Right atrium auricular region (tissue), 2 donors: ENCODE data around the gene ZEB1. TPM values are rescaled to one million over a fixed set of nuclear protein-coding genes. Genes with fewer than 3 reads are reported as not detected.

ENCODE experiments used
- DNase-seq: peaks from one replicate; pipeline ENCODE4 v3.0.0-alpha.2; 2019; ENCODE audit warnings: low spot score
- H3K27ac ChIP-seq, 2 donors: fragments of 200-600 bp; sonication (generic); 1 replicate in 1 of 2; 2 replicates in 1 of 2; pipeline ENCODE4 v1.5.1; 2016 to 2019
- H3K27me3 ChIP-seq, 2 donors: fragments of 200-600 bp; sonication (generic); one replicate each; pipeline versions ENCODE4 v1.5.1 to v1.6.0; 2017 to 2019
- H3K36me3 ChIP-seq: fragments of 200-600 bp; sonication (generic); one replicate; pipeline ENCODE4 v1.5.1; 2016
- H3K4me1 ChIP-seq, 2 donors: fragments of 200-600 bp; sonication (generic); one replicate each; pipeline versions ENCODE4 v1.5.1 to v1.6.0; 2017 to 2019
- H3K4me3 ChIP-seq, 2 donors: fragments of 200-600 bp; sonication (generic); 1 replicate in 1 of 2; 2 replicates in 1 of 2; pipeline ENCODE4 v1.5.1; 2017 to 2019; ENCODE audit warnings: mild to moderate bottlenecking in 1 of 2, moderate library complexity in 1 of 2
- H3K9me3 ChIP-seq, 2 donors: fragments of 200-600 bp; sonication (generic); one replicate each; pipeline ENCODE4 v1.5.1; 2019
- total RNA-seq, 2 donors: library from RNA; depleted of rRNA; stranded (reverse); fragments of >200 nt; gene quantifications; one replicate each; pipeline ENCODE4 v1.1.0, GENCODE V29; 2016
- TF ChIP-seq, protein P1 (sequence below), 2 donors: fragments of 200-600 bp; sonication (generic); IDR thresholded peaks; one replicate each; pipeline ENCODE4 v1.5.1; 2019; ENCODE audit warnings: antibody characterized with exemption in 2 of 2

ZEB1 gene
- total RNA-seq, 2 donors from 2014 or later = 52.9 to 60.8 TPM

DNA sequence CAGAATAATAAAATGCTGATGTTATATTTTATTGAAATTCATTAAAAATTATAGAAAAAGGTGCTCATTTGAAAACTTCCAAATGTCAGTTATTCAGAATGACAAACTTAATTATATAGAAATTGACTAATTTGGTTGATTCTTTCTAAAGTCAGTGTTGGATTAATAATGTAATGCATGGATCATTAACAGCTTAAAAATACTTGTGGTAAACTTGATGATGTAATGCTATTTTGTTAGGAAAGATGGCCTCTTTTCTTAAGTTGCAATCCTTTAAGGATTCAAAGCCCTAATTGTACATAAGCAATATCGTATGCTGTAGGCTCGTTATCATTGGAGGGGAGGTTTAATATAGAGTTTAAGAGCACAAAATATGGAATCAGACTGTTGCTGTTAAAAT is 141.2 kb downstream of the ZEB1 start:
- TF ChIP-seq, protein P1, sequence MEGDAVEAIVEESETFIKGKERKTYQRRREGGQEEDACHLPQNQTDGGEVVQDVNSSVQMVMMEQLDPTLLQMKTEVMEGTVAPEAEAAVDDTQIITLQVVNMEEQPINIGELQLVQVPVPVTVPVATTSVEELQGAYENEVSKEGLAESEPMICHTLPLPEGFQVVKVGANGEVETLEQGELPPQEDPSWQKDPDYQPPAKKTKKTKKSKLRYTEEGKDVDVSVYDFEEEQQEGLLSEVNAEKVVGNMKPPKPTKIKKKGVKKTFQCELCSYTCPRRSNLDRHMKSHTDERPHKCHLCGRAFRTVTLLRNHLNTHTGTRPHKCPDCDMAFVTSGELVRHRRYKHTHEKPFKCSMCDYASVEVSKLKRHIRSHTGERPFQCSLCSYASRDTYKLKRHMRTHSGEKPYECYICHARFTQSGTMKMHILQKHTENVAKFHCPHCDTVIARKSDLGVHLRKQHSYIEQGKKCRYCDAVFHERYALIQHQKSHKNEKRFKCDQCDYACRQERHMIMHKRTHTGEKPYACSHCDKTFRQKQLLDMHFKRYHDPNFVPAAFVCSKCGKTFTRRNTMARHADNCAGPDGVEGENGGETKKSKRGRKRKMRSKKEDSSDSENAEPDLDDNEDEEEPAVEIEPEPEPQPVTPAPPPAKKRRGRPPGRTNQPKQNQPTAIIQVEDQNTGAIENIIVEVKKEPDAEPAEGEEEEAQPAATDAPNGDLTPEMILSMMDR (IDR thresholded peaks at IDR 0.05) = no peak
- Histone ChIP-seq H3K4me3 (no peak overlapping the region), H3K27me3 (no peaks in the 10 kb centered on the region), H3K9me3 (peaks cover 7 to 29% of the 10 kb centered on the region in 2 donors), H3K36me3 (peaks cover 34% of the 10 kb centered on the region), H3K4me1 (peaks cover 0 to 9% of the 10 kb centered on the region in 2 donors), H3K27ac (no peak overlapping the region)
- DNase-seq = no peak

DNA sequence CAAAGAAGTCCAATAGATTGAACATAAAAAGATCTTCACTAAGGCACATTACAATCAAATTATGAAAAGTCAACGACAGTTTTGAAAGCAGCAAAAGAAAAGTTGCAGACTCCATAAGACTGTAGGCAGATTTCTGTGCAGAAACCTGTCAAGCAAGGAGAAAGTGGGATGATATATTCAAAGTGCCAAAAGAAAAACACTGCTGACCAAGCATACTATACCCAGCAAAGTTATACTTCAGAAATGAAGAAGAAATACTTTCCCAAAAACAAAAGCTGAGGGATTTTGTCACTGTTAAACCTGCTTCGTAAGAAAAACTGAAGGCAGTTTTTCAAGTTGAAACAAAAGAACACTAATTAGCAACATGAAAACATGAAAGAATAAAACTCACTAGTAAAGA is 145.5 kb downstream of the ZEB1 start:
- Histone ChIP-seq H3K4me1 (no peaks in the 10 kb centered on the region), H3K4me3 (no peak overlapping the region), H3K36me3 (peaks cover 60% of the 10 kb centered on the region), H3K9me3 (peaks cover 7 to 41% of the 10 kb centered on the region in 2 donors), H3K27ac (no peak overlapping the region), H3K27me3 (no peaks in the 10 kb centered on the region)
- no peak for DNase-seq
- TF ChIP-seq, protein P1 (IDR thresholded peaks at IDR 0.05) = no peak

DNA sequence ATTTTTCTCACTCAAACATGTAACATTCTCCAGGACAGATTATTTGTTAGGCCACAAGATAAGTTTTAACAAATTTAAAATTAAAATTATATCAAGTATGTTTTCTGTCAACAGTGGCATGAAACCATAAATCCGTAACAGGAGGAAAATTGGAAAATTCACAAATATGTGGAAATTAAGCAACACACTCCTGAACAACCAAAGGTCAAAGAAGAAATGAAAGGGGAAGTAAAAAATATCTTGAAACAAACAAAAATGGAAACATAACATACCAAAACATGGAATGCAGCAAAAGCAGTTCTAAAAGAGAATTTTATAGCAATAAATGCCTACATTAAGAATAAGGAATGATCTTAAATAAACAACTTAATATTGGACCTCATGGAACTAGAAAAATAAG is 147.3 kb downstream of the ZEB1 start:
- no peak for DNase-seq
- Histone ChIP-seq H3K4me3 (no peak overlapping the region), H3K27ac (no peak overlapping the region), H3K36me3 (peaks cover 60% of the 10 kb centered on the region), H3K9me3 (peaks cover 7 to 41% of the 10 kb centered on the region in 2 donors), H3K27me3 (no peaks in the 10 kb centered on the region), H3K4me1 (no peaks in the 10 kb centered on the region)
- TF ChIP-seq, protein P1 (IDR thresholded peaks at IDR 0.05) = no peak

DNA sequence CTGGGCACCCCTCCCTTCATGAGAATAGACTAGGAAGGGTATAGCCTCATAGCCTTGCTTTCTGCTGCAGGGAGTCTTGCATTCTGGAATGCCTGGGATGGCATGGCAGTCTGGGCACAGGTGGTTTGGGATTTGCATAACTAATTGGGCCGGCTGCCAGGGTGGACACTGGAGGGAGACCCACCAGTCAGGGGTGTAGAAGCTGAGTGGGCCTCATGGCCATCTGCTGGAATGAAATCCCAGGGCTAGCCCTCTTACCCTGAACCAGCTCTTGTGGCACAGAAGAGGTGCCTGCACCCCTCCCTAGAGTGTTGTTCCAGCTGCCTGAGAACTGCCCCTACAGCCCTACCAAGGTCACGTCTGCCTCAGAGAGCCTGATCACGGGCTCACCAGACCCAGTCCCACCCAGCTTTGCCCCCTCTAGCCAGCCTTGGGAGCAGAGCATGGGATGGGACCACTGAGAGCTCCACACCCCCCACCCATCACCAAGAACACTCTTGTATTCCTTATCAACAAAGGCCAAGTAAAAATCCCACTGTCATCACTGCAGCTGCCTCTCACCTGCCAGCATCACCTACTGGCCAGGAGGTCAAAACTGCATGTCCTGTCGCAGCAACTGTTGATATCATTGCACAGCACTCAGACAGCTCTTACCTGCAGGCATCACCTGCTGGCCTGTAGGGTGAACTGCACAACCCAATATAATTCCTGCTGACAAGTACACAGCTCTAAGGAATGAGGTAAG is 148.9 kb downstream of the ZEB1 start:
- TF ChIP-seq, protein P1 (IDR thresholded peaks at IDR 0.05) = peak; percentile 16 to 62
- Histone ChIP-seq H3K9me3 (peaks cover 7 to 35% of the 10 kb centered on the region in 2 donors), H3K4me3 (no peak overlapping the region), H3K4me1 (no peaks in the 10 kb centered on the region), H3K27ac (no peak overlapping the region), H3K36me3 (peaks cover 46% of the 10 kb centered on the region), H3K27me3 (no peaks in the 10 kb centered on the region)
- no peak for DNase-seq

DNA sequence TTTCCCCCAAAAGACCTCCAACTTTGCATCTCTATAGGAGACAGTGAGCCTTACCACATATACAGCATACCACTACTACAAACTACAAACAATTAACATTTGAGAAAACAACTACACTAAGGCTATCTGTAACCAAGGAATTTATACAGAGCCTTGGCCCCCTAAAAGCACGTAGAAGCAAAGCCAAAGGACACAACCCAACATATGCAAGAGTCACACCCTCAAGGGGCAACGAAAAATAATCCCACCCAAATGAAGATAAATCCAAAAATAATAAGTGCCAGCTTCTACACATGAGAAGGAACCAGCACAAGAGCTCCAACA is 149.5 kb downstream of the ZEB1 start:
- Histone ChIP-seq H3K36me3 (peaks cover 42% of the 10 kb centered on the region), H3K27ac (no peak overlapping the region), H3K27me3 (no peaks in the 10 kb centered on the region), H3K9me3 (peaks cover 7 to 30% of the 10 kb centered on the region in 2 donors), H3K4me1 (no peaks in the 10 kb centered on the region), H3K4me3 (no peak overlapping the region)
- no peak for DNase-seq
- TF ChIP-seq, protein P1 (IDR thresholded peaks at IDR 0.05) = peak in 1 of 2 donors; percentile 2

DNA sequence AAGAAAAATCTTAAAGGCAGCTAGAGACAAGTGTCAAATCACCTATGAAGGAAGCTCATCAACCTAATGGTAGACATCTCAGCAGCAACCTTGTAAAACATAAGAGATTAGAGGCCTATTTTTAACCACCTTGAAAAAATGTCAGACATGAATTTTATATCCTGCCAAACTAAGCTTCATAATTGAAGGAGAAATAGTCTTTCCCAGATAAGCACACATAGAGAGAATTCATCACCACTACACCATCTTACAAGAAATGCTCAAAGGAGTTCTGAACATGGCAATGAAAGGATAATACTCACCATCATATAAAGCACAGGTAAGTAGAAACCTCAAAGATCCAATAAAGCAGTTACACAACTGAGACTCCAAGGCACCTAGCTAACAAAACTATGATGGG is 156.5 kb downstream of the ZEB1 start:
- no peak for DNase-seq
- Histone ChIP-seq H3K4me1 (no peaks in the 10 kb centered on the region), H3K27ac (no peak overlapping the region), H3K4me3 (no peak overlapping the region), H3K36me3 (no peaks in the 10 kb centered on the region), H3K9me3 (peaks cover 0 to 15% of the 10 kb centered on the region in 2 donors), H3K27me3 (no peaks in the 10 kb centered on the region)
- TF ChIP-seq, protein P1 (IDR thresholded peaks at IDR 0.05) = no peak
